ENCODE measurements around the gene HNRNPL.
"Not testable (repeated sequence)": the region's sequence is repeated elsewhere in the genome, so short reads cannot be mapped to it uniquely, and the experiment has no call there.

The HNRNPL gene

DNA sequence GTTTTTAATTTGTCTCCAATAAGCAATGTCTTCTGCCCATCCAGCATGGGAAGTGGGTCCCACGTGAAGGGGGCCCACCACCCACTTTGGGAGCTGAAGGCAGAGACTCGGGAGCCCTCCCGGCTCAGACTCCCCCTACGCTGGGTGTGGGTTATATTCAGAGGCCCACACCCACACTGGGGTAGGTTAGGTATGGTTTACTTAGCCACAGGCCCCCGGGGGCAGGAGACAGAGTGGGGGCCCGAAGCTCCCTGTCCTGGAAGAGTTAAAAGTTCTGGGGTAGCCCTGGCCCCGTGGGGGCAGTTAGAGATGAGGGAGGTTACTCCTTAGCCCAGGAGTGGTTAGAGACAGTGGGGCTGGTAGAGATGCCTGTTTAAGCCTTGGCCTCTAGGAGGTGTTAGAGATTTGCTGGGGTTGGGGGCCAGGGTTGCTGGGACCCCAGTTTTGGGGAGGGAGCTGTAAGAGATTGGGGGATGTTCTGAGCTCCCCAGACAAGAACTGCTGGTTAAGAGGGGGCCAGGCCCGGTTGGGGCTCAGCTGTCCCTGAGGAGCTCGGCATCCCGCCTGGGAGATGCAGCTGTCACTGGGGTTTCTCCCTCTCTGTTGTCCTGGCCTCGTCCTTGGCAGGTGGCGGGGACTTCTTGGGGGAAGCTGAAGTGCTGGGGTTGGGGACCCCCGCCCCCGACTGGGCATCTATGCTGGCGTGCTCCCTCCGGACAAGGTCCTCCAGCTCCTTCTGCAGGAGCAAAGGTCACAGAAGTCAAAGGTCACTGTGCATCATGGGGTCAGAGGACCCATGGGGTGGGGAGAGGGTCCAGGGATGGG, 29.0 kb upstream of the HNRNPL start:
- H3K4me1 ChIP-seq (ENCODE audit: control insufficient read depth, low read length): peaks cover 28% of the 10 kb centered on the region
- no peaks in the 10 kb centered on the region for H4K20me1 ChIP-seq (ENCODE audit: control insufficient read depth, insufficient read depth, low read depth, low read length)
- TF ChIP-seq EZH2phosphoT487 (IDR thresholded peaks at IDR 0.05; ENCODE audit: borderline replicate concordance, low read length): no peak
- TF ChIP-seq, protein P1, sequence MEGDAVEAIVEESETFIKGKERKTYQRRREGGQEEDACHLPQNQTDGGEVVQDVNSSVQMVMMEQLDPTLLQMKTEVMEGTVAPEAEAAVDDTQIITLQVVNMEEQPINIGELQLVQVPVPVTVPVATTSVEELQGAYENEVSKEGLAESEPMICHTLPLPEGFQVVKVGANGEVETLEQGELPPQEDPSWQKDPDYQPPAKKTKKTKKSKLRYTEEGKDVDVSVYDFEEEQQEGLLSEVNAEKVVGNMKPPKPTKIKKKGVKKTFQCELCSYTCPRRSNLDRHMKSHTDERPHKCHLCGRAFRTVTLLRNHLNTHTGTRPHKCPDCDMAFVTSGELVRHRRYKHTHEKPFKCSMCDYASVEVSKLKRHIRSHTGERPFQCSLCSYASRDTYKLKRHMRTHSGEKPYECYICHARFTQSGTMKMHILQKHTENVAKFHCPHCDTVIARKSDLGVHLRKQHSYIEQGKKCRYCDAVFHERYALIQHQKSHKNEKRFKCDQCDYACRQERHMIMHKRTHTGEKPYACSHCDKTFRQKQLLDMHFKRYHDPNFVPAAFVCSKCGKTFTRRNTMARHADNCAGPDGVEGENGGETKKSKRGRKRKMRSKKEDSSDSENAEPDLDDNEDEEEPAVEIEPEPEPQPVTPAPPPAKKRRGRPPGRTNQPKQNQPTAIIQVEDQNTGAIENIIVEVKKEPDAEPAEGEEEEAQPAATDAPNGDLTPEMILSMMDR (IDR thresholded peaks at IDR 0.05; ENCODE audit: low read depth, low read length, poor library complexity, severe bottlenecking): peak; percentile 30
- H3K4me2 ChIP-seq (ENCODE audit: low read length): peak overlapping the region; percentile 85
- no peaks in the 10 kb centered on the region for H3K27me3 ChIP-seq (ENCODE audit: control insufficient read depth, low read length)
- H3K4me3 ChIP-seq (ENCODE audit: low read length): peak overlapping the region; percentile 82
- H3K79me2 ChIP-seq (ENCODE audit: control insufficient read depth, low read length): peaks cover 11% of the 10 kb centered on the region
- no peaks in the 10 kb centered on the region for H3K9me3 ChIP-seq (ENCODE audit: control insufficient read depth, insufficient read depth, low read length)
- peak overlapping the region; percentile 71 for H3K27ac ChIP-seq (ENCODE audit: low read depth, low read length)
- H3K9me2 ChIP-seq (replicated peaks; ENCODE audit: control insufficient read depth, low read length): no peaks in the 10 kb centered on the region
- peaks cover 5% of the 10 kb centered on the region; the same call in 1 of the 2 replicates for H3K36me3 ChIP-seq (ENCODE audit: control insufficient read depth, low read length)
- peaks cover 6% of the 10 kb centered on the region; the same call in 1 of the 2 replicates for H3F3A ChIP-seq (ENCODE audit: control insufficient read depth, insufficient read depth)

DNA sequence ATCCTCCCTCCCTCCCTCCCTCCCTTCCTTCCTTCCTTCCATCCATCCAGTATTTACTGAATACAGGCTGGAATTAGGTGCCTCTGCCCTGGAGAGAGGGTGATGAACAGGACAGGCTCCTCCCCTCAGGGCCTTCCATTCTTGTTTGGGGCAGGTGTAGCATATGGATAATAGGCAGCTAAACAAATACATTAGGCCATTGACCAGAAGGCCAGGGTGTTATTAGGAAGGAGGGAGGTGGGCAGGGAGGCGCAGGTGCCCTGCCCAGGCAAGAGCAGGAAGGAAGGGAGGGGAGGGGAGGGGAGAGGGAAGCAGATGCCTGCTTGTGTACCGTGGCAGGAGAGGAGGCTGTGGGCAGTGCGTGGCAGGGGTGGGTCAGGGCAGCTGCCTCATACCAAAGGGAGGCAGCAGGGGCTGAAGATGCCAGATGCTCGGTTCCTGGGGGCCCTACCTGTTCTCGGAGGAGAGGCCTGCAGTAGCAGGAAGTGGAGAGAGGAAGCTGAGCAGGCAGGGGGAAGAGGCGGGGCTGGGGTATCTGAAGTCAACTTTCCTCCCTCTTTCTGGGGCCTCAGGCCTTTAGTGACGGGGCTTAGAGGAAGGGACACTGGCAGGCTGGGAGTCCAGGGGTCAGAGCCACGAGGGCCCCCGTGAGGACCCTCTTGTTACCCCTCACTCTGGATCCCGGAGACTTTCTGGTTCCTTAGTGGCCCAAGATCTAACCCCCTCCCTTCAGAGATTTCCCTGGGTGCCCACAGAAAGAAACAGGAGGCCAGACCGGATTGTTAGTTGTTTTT, 28.2 kb upstream of the HNRNPL start, which contains the start of gene RINL:
Gene RINL, minus strand, starts transcription at position 495 of the 794 bp plus-strand sequence. CDS start 1,533 bp downstream, outside the sequence.
- Histone ChIP-seq H3K9me2 (replicated peaks; ENCODE audit: control insufficient read depth, low read length) (no peaks in the 10 kb centered on the region), H3K4me2 (ENCODE audit: low read length) (peak within 1 kb of the TSS; percentile 85), H3K9me3 (ENCODE audit: control insufficient read depth, insufficient read depth, low read length) (no peaks in the 10 kb centered on the region), H3K27me3 (ENCODE audit: control insufficient read depth, low read length) (no peaks in the 10 kb centered on the region), H3K79me2 (ENCODE audit: control insufficient read depth, low read length) (peaks cover 11% of the 10 kb centered on the region), H3K36me3 (ENCODE audit: control insufficient read depth, low read length) (peaks cover 5% of the 10 kb centered on the region; the same call in 1 of the 2 replicates), H3K4me3 (ENCODE audit: low read length) (peak within 1 kb of the TSS; percentile 82), H3K4me1 (ENCODE audit: control insufficient read depth, low read length) (peaks cover 27% of the 10 kb centered on the region), H4K20me1 (ENCODE audit: control insufficient read depth, insufficient read depth, low read depth, low read length) (no peaks in the 10 kb centered on the region), H3F3A (ENCODE audit: control insufficient read depth, insufficient read depth) (peaks cover 10% of the 10 kb centered on the region; the same call in 1 of the 2 replicates), H3K27ac (ENCODE audit: low read depth, low read length) (peak within 1 kb of the TSS; percentile 71)
- no peak for TF ChIP-seq EZH2phosphoT487 (IDR thresholded peaks at IDR 0.05; ENCODE audit: borderline replicate concordance, low read length)
- TF ChIP-seq, protein P1 (IDR thresholded peaks at IDR 0.05; ENCODE audit: low read depth, low read length, poor library complexity, severe bottlenecking): no peak

DNA sequence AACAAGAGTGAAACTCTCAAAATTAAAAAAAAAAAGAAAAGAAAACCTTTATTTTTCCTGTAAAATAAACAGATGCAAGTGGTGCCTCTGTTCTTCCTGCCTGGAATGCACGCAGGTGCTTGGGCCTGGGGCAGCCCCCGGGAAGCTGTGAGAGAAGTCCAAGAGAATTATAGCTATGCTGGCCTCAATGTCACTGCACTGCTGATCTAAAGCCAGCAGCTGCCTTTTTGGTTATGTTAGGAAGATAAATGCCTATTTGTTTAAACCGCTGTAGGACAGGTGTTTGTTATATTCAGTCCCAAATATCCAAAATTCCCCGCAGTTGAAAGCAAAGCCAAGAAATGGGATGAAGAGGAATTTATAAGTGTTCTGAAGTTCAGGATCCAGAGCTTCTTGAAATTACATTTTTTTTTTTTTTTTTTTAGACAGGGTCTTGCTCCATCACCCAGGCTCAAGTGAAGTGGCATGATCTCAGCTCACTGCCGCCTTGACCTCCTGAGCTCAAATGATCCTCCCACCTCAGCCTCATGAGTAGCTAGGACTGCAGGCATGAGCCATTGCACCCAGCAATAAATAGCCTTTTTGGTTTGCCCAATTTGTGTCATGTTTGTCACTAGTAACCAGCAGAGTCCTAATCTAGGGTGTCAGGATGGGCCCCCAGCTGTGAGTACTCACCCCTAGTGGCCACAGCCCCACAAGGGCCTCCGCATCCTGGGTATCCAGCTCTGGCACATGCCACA, 26.0 kb upstream of the HNRNPL start:
- no peak overlapping the region for H3K4me2 ChIP-seq (ENCODE audit: low read length)
- H3K79me2 ChIP-seq (ENCODE audit: control insufficient read depth, low read length): peaks cover 11% of the 10 kb centered on the region
- H3K4me1 ChIP-seq (ENCODE audit: control insufficient read depth, low read length): peaks cover 32% of the 10 kb centered on the region
- no peak overlapping the region for H3K4me3 ChIP-seq (ENCODE audit: low read length)
- H3K9me3 ChIP-seq (ENCODE audit: control insufficient read depth, insufficient read depth, low read length): no peaks in the 10 kb centered on the region
- no peaks in the 10 kb centered on the region for H3K27me3 ChIP-seq (ENCODE audit: control insufficient read depth, low read length)
- no peak overlapping the region for H3K27ac ChIP-seq (ENCODE audit: low read depth, low read length)
- H3K36me3 ChIP-seq (ENCODE audit: control insufficient read depth, low read length): peaks cover 11% of the 10 kb centered on the region; the same call in 1 of the 2 replicates
- H3F3A ChIP-seq (ENCODE audit: control insufficient read depth, insufficient read depth): peaks cover 10% of the 10 kb centered on the region; the same call in 1 of the 2 replicates
- no peak for TF ChIP-seq EZH2phosphoT487 (IDR thresholded peaks at IDR 0.05; ENCODE audit: borderline replicate concordance, low read length)
- TF ChIP-seq, protein P1 (IDR thresholded peaks at IDR 0.05; ENCODE audit: low read depth, low read length, poor library complexity, severe bottlenecking): no peak
- H3K9me2 ChIP-seq (replicated peaks; ENCODE audit: control insufficient read depth, low read length): no peaks in the 10 kb centered on the region
- no peaks in the 10 kb centered on the region for H4K20me1 ChIP-seq (ENCODE audit: control insufficient read depth, insufficient read depth, low read depth, low read length)

DNA sequence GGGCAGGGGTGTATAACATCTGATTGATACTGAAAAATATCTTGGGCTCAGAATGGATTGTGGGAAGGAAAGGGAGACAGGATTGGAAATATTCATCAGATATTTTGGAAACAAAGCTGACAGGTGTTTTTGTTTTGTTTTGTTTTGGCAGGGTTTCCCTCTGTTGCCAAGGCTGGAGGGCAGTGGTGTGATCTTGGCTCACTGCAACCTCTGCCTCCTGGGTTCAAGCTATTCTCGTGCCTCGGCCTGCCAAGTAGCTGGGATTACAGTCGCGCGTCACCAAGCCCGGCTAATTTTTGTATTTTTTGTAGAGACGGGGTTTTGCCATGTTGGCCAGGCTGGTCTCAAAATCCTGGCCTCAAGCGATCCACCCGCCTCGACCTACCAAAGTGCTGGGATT, 23.6 kb upstream of the HNRNPL start:
- not testable (repeated sequence) for H3K9me2 ChIP-seq (replicated peaks; ENCODE audit: control insufficient read depth, low read length)

More for the DNA sequence above, 23.6 kb upstream of the HNRNPL start:
- H3K27me3 ChIP-seq (ENCODE audit: control insufficient read depth, low read length); H3K9me3 ChIP-seq (ENCODE audit: control insufficient read depth, insufficient read depth, low read length); H3K27ac ChIP-seq (ENCODE audit: low read depth, low read length); H3K4me2 ChIP-seq (ENCODE audit: low read length); H3K4me3 ChIP-seq (ENCODE audit: low read length); H4K20me1 ChIP-seq (ENCODE audit: control insufficient read depth, insufficient read depth, low read depth, low read length): not testable (repeated sequence)
- H3K4me1 ChIP-seq (ENCODE audit: control insufficient read depth, low read length): peaks cover 43% of the 10 kb centered on the region
- H3F3A ChIP-seq (ENCODE audit: control insufficient read depth, insufficient read depth): peaks cover 11% of the 10 kb centered on the region
- peaks cover 21% of the 10 kb centered on the region for H3K79me2 ChIP-seq (ENCODE audit: control insufficient read depth, low read length)
- H3K36me3 ChIP-seq (ENCODE audit: control insufficient read depth, low read length): peaks cover 31% of the 10 kb centered on the region
